Hepatocyte (in vitro differentiated cells): ENCODE data around the gene NHEJ1. TPM values are rescaled to one million over a fixed set of nuclear protein-coding genes. Genes with fewer than 3 reads are reported as not detected.

Experiments
- DNase-seq: peaks from one replicate; pipeline ENCODE4 v3.0.0-alpha.2; 2016; ENCODE audit warnings: low spot score
- H2AFZ ChIP-seq: fragments of 200-600 bp; sonication (generic); 2 replicates; pipeline ENCODE4 v1.6.0; 2016; ENCODE audit warnings: antibody characterized with exemption, mild to moderate bottlenecking
- H3K27ac ChIP-seq: fragments of 200-600 bp; sonication (generic); 2 replicates; pipeline ENCODE4 v1.5.1; 2016; ENCODE audit warnings: mild to moderate bottlenecking
- H3K27me3 ChIP-seq: fragments of 200-600 bp; sonication (generic); 2 replicates; pipeline ENCODE4 v1.6.1; 2016
- H3K36me3 ChIP-seq: fragments of 200-600 bp; sonication (generic); replicated peaks from 2 replicates; pipeline ENCODE4 v1.5.1; 2016; ENCODE audit warnings: low read depth; ENCODE audit not compliant: insufficient read depth
- H3K4me1 ChIP-seq: fragments of 200-600 bp; sonication (generic); 2 replicates; pipeline ENCODE4 v1.5.1; 2016; ENCODE audit warnings: mild to moderate bottlenecking, moderate library complexity; ENCODE audit not compliant: insufficient read depth
- H3K4me2 ChIP-seq: fragments of 200-600 bp; sonication (generic); 2 replicates; pipeline ENCODE4 v1.6.0; 2016
- H3K4me3 ChIP-seq: fragments of 200-600 bp; sonication (generic); 2 replicates; pipeline ENCODE4 v1.5.1; 2016; ENCODE audit warnings: mild to moderate bottlenecking
- H3K79me2 ChIP-seq: fragments of 200-600 bp; sonication (generic); 2 replicates; pipeline ENCODE4 v1.6.0; 2017; ENCODE audit warnings: mild to moderate bottlenecking
- H3K9me2 ChIP-seq: fragments of 200-600 bp; sonication (generic); replicated peaks from 2 replicates; pipeline ENCODE4 v1.6.0; 2017; ENCODE audit warnings: mild to moderate bottlenecking; ENCODE audit not compliant: insufficient read depth
- H3K9me3 ChIP-seq: fragments of 200-600 bp; sonication (generic); 2 replicates; pipeline ENCODE4 v1.5.1; 2016; ENCODE audit warnings: low read depth, mild to moderate bottlenecking
- H4K20me1 ChIP-seq: fragments of 200-600 bp; sonication (generic); 2 replicates; pipeline ENCODE4 v1.6.0; 2016; ENCODE audit warnings: mild to moderate bottlenecking; ENCODE audit not compliant: insufficient read depth, poor library complexity, severe bottlenecking
- CTCF ChIP-seq: fragments of 200-600 bp; sonication (generic); IDR thresholded peaks from 2 replicates; pipeline ENCODE4 v1.5.1; 2016; ENCODE audit warnings: antibody characterized with exemption, mild to moderate bottlenecking; ENCODE audit not compliant: poor library complexity
- EZH2 ChIP-seq: fragments of 200-600 bp; sonication (generic); IDR thresholded peaks from 2 replicates; pipeline ENCODE4 v1.6.1; 2016; ENCODE audit warnings: antibody characterized with exemption, mild to moderate bottlenecking, borderline replicate concordance
- EZH2phosphoT487 ChIP-seq: fragments of 200-600 bp; sonication (generic); IDR thresholded peaks from one replicate; pipeline ENCODE4 v1.6.1; 2018; ENCODE audit warnings: antibody characterized with exemption, mild to moderate bottlenecking, low read depth, moderate library complexity; ENCODE audit not compliant: unreplicated experiment, severe bottlenecking
- whole genome bisulfite sequencing: methylation state at CpG from one replicate; pipeline ENCODE4 v1.1.6; 2016; ENCODE audit warnings: low lambda C conversion rate; ENCODE audit errors: missing lambda C conversion rate; 5-methylcytosine and 5-hydroxymethylcytosine counted together
- polyA plus RNA-seq: library from polyadenylated mRNA; unstranded; fragments of >200 nt; fragmentation: Nextera tagmentation; extraction: Ambion mirVana; gene quantifications from 2 replicates; pipeline ENCODE4 v1.2.1, GENCODE V29; 2016
- total RNA-seq: library from RNA; depleted of rRNA; stranded (reverse); fragments of >200 nt; gene quantifications from 2 replicates; pipeline ENCODE4 v1.2.3, GENCODE V29; 2014

NHEJ1 gene
- total and polyA plus RNA-seq, 2 experiments from 2014 or later: 18.1 to 28.2 TPM

- TF ChIP-seq EZH2phosphoT487 (no peak), CTCF (no peak), EZH2 (no peak)
- 93% methylated on average over 3 of the region's 3 CpGs for WGBS
- Histone ChIP-seq H2AFZ (no peak overlapping the region), H3K79me2 (no peaks in the 10 kb centered on the region), H3K4me2 (no peak overlapping the region), H3K4me3 (no peak overlapping the region), H3K27me3 (no peaks in the 10 kb centered on the region), H4K20me1 (no peaks in the 10 kb centered on the region), H3K9me2 (no peaks in the 10 kb centered on the region), H3K36me3 (no peaks in the 10 kb centered on the region), H3K27ac (no peak overlapping the region), H3K9me3 (no peaks in the 10 kb centered on the region), H3K4me1 (no peaks in the 10 kb centered on the region)
- DNase-seq: no peak
Observed at GRCh38 chr2:219140722-219141121, 19.9 kb downstream of the NHEJ1 start.

- Histone ChIP-seq H3K9me3 (no peaks in the 10 kb centered on the region), H3K4me3 (no peak overlapping the region), H3K4me2 (no peak overlapping the region), H3K27me3 (no peaks in the 10 kb centered on the region), H3K9me2 (no peaks in the 10 kb centered on the region), H4K20me1 (no peaks in the 10 kb centered on the region), H3K36me3 (no peaks in the 10 kb centered on the region), H3K27ac (no peak overlapping the region), H3K79me2 (peaks cover 4% of the 10 kb centered on the region), H3K4me1 (no peaks in the 10 kb centered on the region), H2AFZ (no peak overlapping the region)
- no peak for DNase-seq
- 77% methylated on average over 4 of the region's 4 CpGs for WGBS
- TF ChIP-seq EZH2: no peak
- TF ChIP-seq CTCF: no peak
- no peak for TF ChIP-seq EZH2phosphoT487
Observed at GRCh38 chr2:219133976-219134375, 26.6 kb downstream of the NHEJ1 start.

GRCh38 chr2:219131744-219132143 is 28.9 kb downstream of the NHEJ1 start:
- Histone ChIP-seq H4K20me1 (no peaks in the 10 kb centered on the region), H3K27me3 (no peaks in the 10 kb centered on the region), H3K9me2 (no peaks in the 10 kb centered on the region), H3K79me2 (peaks cover 4% of the 10 kb centered on the region), H3K36me3 (no peaks in the 10 kb centered on the region), H3K4me3 (no peak overlapping the region), H2AFZ (no peak overlapping the region), H3K4me1 (peaks cover 17% of the 10 kb centered on the region), H3K27ac (no peak overlapping the region), H3K4me2 (no peak overlapping the region), H3K9me3 (no peaks in the 10 kb centered on the region)
- TF ChIP-seq CTCF (no peak), EZH2phosphoT487 (no peak), EZH2 (no peak)
- DNase-seq: no peak
- 85% methylated on average over 4 of the region's 4 CpGs for WGBS

- no peaks in the 10 kb centered on the region for H3K36me3 ChIP-seq
- no peaks in the 10 kb centered on the region for H3K9me2 ChIP-seq
- no peaks in the 10 kb centered on the region for H3K9me3 ChIP-seq
- H3K27me3 ChIP-seq: no peaks in the 10 kb centered on the region
- H2AFZ ChIP-seq: no peak overlapping the region
- H3K4me3 ChIP-seq: no peak overlapping the region
- H3K79me2 ChIP-seq: peaks cover 4% of the 10 kb centered on the region
- no peak for DNase-seq
- H3K4me2 ChIP-seq: no peak overlapping the region
- H3K27ac ChIP-seq: no peak overlapping the region
- peaks cover 19% of the 10 kb centered on the region for H3K4me1 ChIP-seq
- WGBS: 69% methylated on average over 3 of the region's 3 CpGs
- H4K20me1 ChIP-seq: no peaks in the 10 kb centered on the region
- TF ChIP-seq EZH2 (no peak), CTCF (no peak), EZH2phosphoT487 (no peak)
Observed at GRCh38 chr2:219131327-219131726, 29.3 kb downstream of the NHEJ1 start.
